Gastrocnemius medialis (tissue), 4 donors: ENCODE measurements around the gene STAT5A. TPM values are rescaled to one million over a fixed set of nuclear protein-coding genes. Genes with fewer than 3 reads are reported as not detected.
A peak's percentile ranks its signal among the peaks of the same experiment; 100 is the strongest.

Experiments
- ATAC-seq, 2 donors: fragments of 150-250 bp; one replicate each; pipeline ENCODE4 v1.9.1; 2016
- DNase-seq, 2 donors: peaks; one replicate each; pipeline ENCODE4 v3.0.0-alpha.2; 2019
- H3K27ac ChIP-seq, 4 donors: fragments of 200-600 bp; sonication (generic); 1 replicate in 1 of 4; 2 replicates in 3 of 4; pipeline ENCODE4 v1.5.1; 2016 to 2018; ENCODE audit warnings: mild to moderate bottlenecking in 2 of 4, moderate library complexity in 1 of 4
- H3K27me3 ChIP-seq, 3 donors: fragments of 200-600 bp; sonication (generic) in 2 of 3; 1 replicate in 1 of 3; 2 replicates in 2 of 3; pipeline versions ENCODE4 v1.5.1 to v1.6.0; 2016 to 2019; ENCODE audit warnings: mild to moderate bottlenecking in 1 of 3, moderate library complexity in 1 of 3
- H3K36me3 ChIP-seq, 2 donors: fragments of 200-600 bp; sonication (generic) in 1 of 2; one replicate each; pipeline ENCODE4 v1.5.1; 2017 to 2018
- H3K4me1 ChIP-seq, 2 donors: fragments of 200-600 bp; sonication (generic) in 1 of 2; one replicate each; pipeline ENCODE4 v1.5.1; 2016 to 2017; ENCODE audit warnings: mild to moderate bottlenecking in 2 of 2
- H3K4me3 ChIP-seq, 4 donors: fragments of 200-600 bp; sonication (generic) in 3 of 4; 1 replicate in 1 of 4; 2 replicates in 3 of 4; pipeline ENCODE4 v1.5.1; 2016 to 2019; ENCODE audit warnings: mild to moderate bottlenecking in 2 of 4
- H3K9me3 ChIP-seq, 3 donors: fragments of 200-600 bp; sonication (generic) in 2 of 3; 1 replicate in 1 of 3; 2 replicates in 2 of 3; pipeline ENCODE4 v1.5.1; 2016 to 2019
- CTCF ChIP-seq, 5 experiments: fragments of 450-650 bp in 3 of 5; fragments of 200-600 bp in 2 of 5; sonication (generic) in 2 of 5; IDR thresholded peaks in 4 of 5; conservative IDR thresholded peaks in 1 of 5; 1 replicate in 4 of 5; 2 replicates in 1 of 5; pipeline ENCODE4 v1.5.1; 2016 to 2019; ENCODE audit warnings: antibody characterized with exemption in 5 of 5, mild to moderate bottlenecking in 3 of 5, moderate library complexity in 3 of 5
- POLR2A ChIP-seq, 2 donors: fragments of 450-650 bp; IDR thresholded peaks; one replicate each; pipeline ENCODE4 v1.6.1; 2017; ENCODE audit warnings: antibody characterized with exemption in 2 of 2, mild to moderate bottlenecking in 2 of 2, moderate library complexity in 2 of 2
- in situ Hi-C, 4 donors: fragments of 200-750 bp; cut with MboI; loops; one replicate each; pipeline versions ENCODE4 v1.15.0 to v1.8.0; 2017; ENCODE audit warnings: low sequenced_read_pairs in 4 of 4
- intact Hi-C: fragments of 100-400 bp; cut with DNase I; formaldehyde crosslinking; loops from one replicate; pipeline ENCODE4 v1.15.1; 2023; ENCODE audit warnings: low total_unique reads
- total RNA-seq, 4 donors: library from RNA; depleted of rRNA; stranded (reverse); fragments of >200 nt; gene quantifications; one replicate each; pipeline versions ENCODE4 v1.1.0 to v1.2.3, GENCODE V29; 2016

The STAT5A gene
- total RNA-seq, 4 donors from 2014 or later: 36.0 to 87.0 (median 60.7) TPM

- Histone ChIP-seq H3K4me1 (no peaks in the 10 kb centered on the region), H3K9me3 (no peaks in the 10 kb centered on the region), H3K36me3 (peaks cover 7 to 89% of the 10 kb centered on the region in 2 donors), H3K4me3 (no peak overlapping the region), H3K27me3 (no peaks in the 10 kb centered on the region), H3K27ac (peak overlapping the region in 1 of 4 donors; percentile 35)
- intact Hi-C loops (no loop called here), in situ Hi-C loops (loop anchor here in 1 of 4 donors (25.0 kb wide), 1 partner anchor 149 kb away; no protein-coding TSS in a partner anchor)
- ATAC-seq (no peak), DNase-seq (no peak)
- TF ChIP-seq CTCF (IDR thresholded peaks at IDR 0.05 in 4 of 5, conservative IDR thresholded peaks at IDR 0.05 in 1 of 5) (no peak), POLR2A (IDR thresholded peaks at IDR 0.05) (no peak)
Observed at GRCh38 chr17:42338427-42338985, 50.2 kb downstream of the STAT5A start.

- Histone ChIP-seq H3K4me1 (no peaks in the 10 kb centered on the region), H3K9me3 (no peaks in the 10 kb centered on the region), H3K27me3 (no peaks in the 10 kb centered on the region), H3K27ac (no peak overlapping the region), H3K36me3 (peaks cover 7 to 89% of the 10 kb centered on the region in 2 donors), H3K4me3 (no peak overlapping the region)
- intact Hi-C loops (no loop called here), in situ Hi-C loops (loop anchor here in 1 of 4 donors (25.0 kb wide), 1 partner anchor 148 kb away; no protein-coding TSS in a partner anchor)
- TF ChIP-seq CTCF (IDR thresholded peaks at IDR 0.05 in 4 of 5, conservative IDR thresholded peaks at IDR 0.05 in 1 of 5) (no peak), POLR2A (IDR thresholded peaks at IDR 0.05) (no peak)
- no peak for ATAC-seq
- DNase-seq: no peak
Observed at GRCh38 chr17:42339221-42339620, 50.9 kb downstream of the STAT5A start.

- intact Hi-C loops (no loop called here), in situ Hi-C loops (loop anchor here in 1 of 4 donors (25.0 kb wide), 1 partner anchor 147 kb away; no protein-coding TSS in a partner anchor)
- Histone ChIP-seq H3K27me3 (no peaks in the 10 kb centered on the region), H3K4me3 (no peak overlapping the region), H3K9me3 (no peaks in the 10 kb centered on the region), H3K36me3 (peaks cover 7 to 89% of the 10 kb centered on the region in 2 donors), H3K4me1 (no peaks in the 10 kb centered on the region), H3K27ac (no peak overlapping the region)
- no peak for DNase-seq
- TF ChIP-seq POLR2A (IDR thresholded peaks at IDR 0.05) (no peak), CTCF (IDR thresholded peaks at IDR 0.05 in 4 of 5, conservative IDR thresholded peaks at IDR 0.05 in 1 of 5) (no peak)
- ATAC-seq: no peak
Observed at GRCh38 chr17:42340691-42341127, 52.4 kb downstream of the STAT5A start.

- Histone ChIP-seq H3K9me3 (no peaks in the 10 kb centered on the region), H3K4me3 (no peak overlapping the region), H3K27me3 (no peaks in the 10 kb centered on the region), H3K36me3 (peaks cover 5 to 89% of the 10 kb centered on the region in 2 donors), H3K27ac (no peak overlapping the region), H3K4me1 (no peaks in the 10 kb centered on the region)
- ATAC-seq (no peak), DNase-seq (no peak)
- in situ Hi-C loops: loop anchor here in 1 of 4 donors (25.0 kb wide), 1 partner anchor 146 kb away; no protein-coding TSS in a partner anchor
- TF ChIP-seq POLR2A (IDR thresholded peaks at IDR 0.05) (no peak), CTCF (IDR thresholded peaks at IDR 0.05 in 4 of 5, conservative IDR thresholded peaks at IDR 0.05 in 1 of 5) (no peak)
- intact Hi-C loops: no loop called here
Observed at GRCh38 chr17:42341568-42341967, 53.3 kb downstream of the STAT5A start.
